GM23338 (cell line): ENCODE results near the gene SCN3B. TPM values are rescaled to one million over a fixed set of nuclear protein-coding genes. Genes with fewer than 3 reads are reported as not detected.

ENCODE experiments used
- ATAC-seq: fragments of 200-7000 bp; cut with Tn5 transposase; 3 replicates; pipeline ENCODE4 v1.9.1; 2020
- DNase-seq: peaks from one replicate; pipeline ENCODE4 v3.0.0-alpha.2; 2015; ENCODE audit warnings: low spot score
- H2AFZ ChIP-seq: fragments of 200-600 bp; sonication (generic); 2 replicates; pipeline ENCODE4 v1.8.0; 2016; ENCODE audit warnings: antibody characterized with exemption, mild to moderate bottlenecking, moderate library complexity
- H3F3A ChIP-seq: fragments of 200-600 bp; sonication (generic); replicated peaks from 2 replicates; pipeline ENCODE4 v1.8.0; 2017; ENCODE audit warnings: antibody characterized with exemption, mixed run types, low read depth
- H3K27ac ChIP-seq: fragments of 200-600 bp; sonication (generic); 2 replicates; pipeline ENCODE4 v1.6.1; 2016; ENCODE audit warnings: low read depth
- H3K27me3 ChIP-seq: fragments of 200-600 bp; sonication (generic); 2 replicates; pipeline ENCODE4 v1.8.0; 2016; ENCODE audit warnings: mild to moderate bottlenecking, mixed run types, moderate library complexity; ENCODE audit not compliant: insufficient read depth
- H3K36me3 ChIP-seq: fragments of 200-600 bp; sonication (generic); 2 replicates; pipeline ENCODE4 v1.8.0; 2016; ENCODE audit warnings: mild to moderate bottlenecking; ENCODE audit not compliant: insufficient read depth
- H3K4me1 ChIP-seq: fragments of 200-600 bp; sonication (generic); 2 replicates; pipeline ENCODE4 v1.8.0; 2016; ENCODE audit warnings: mild to moderate bottlenecking, moderate library complexity; ENCODE audit not compliant: insufficient read depth
- H3K4me2 ChIP-seq: fragments of 200-600 bp; sonication (generic); 2 replicates; pipeline ENCODE4 v1.7.1; 2017; ENCODE audit warnings: mixed run types
- H3K4me3 ChIP-seq: fragments of 200-600 bp; sonication (generic); 2 replicates; pipeline ENCODE4 v1.6.1; 2016; ENCODE audit warnings: mixed run types
- H3K79me2 ChIP-seq: fragments of 200-600 bp; sonication (generic); replicated peaks from 2 replicates; pipeline ENCODE4 v1.8.0; 2017; ENCODE audit warnings: mild to moderate bottlenecking; ENCODE audit not compliant: insufficient read depth
- H3K9me2 ChIP-seq: fragments of 200-600 bp; sonication (generic); 2 replicates; pipeline ENCODE4 v1.8.0; 2017; ENCODE audit not compliant: insufficient read depth
- H4K20me1 ChIP-seq: fragments of 200-600 bp; sonication (generic); replicated peaks from 2 replicates; pipeline ENCODE4 v1.8.0; 2017; ENCODE audit warnings: mild to moderate bottlenecking; ENCODE audit not compliant: insufficient read depth
- H3K27ac Mint-ChIP-seq: 2 replicates; pipeline ENCODE4 v1.8.0; 2020; ENCODE audit warnings: inconsistent platforms, mild to moderate bottlenecking, moderate library complexity, mixed read lengths
- H3K27me3 Mint-ChIP-seq: 3 replicates; pipeline ENCODE4 v1.8.0; 2022; ENCODE audit warnings: low read depth, mild to moderate bottlenecking, moderate library complexity, mixed read lengths, inconsistent platforms; ENCODE audit not compliant: insufficient read depth, poor library complexity
- H3K36me3 Mint-ChIP-seq: 3 replicates; pipeline ENCODE4 v1.8.0; 2021; ENCODE audit warnings: low read depth, mild to moderate bottlenecking, inconsistent platforms, moderate library complexity, mixed read lengths
- H3K4me1 Mint-ChIP-seq: 3 replicates; pipeline ENCODE4 v1.8.0; 2020; ENCODE audit warnings: mild to moderate bottlenecking, inconsistent platforms, mixed read lengths
- H3K4me3 Mint-ChIP-seq: 3 replicates; pipeline ENCODE4 v1.8.0; 2021; ENCODE audit warnings: moderate library complexity, mild to moderate bottlenecking, inconsistent platforms, mixed read lengths
- H3K9me3 Mint-ChIP-seq: 3 replicates; pipeline ENCODE4 v1.8.0; 2020; ENCODE audit warnings: moderate library complexity, mild to moderate bottlenecking, inconsistent platforms, mixed read lengths
- CREB1 ChIP-seq: fragments of 250-450 bp; sonication (Bioruptor Pico); IDR thresholded peaks from 2 replicates; pipeline ENCODE4 v1.5.0; 2020; ENCODE audit warnings: low read depth, mild to moderate bottlenecking, moderate library complexity
- EZH2 ChIP-seq: fragments of 200-600 bp; sonication (generic); IDR thresholded peaks from one replicate; pipeline ENCODE4 v1.8.0; 2017; ENCODE audit warnings: antibody characterized with exemption, mild to moderate bottlenecking, low read depth; ENCODE audit not compliant: unreplicated experiment
- EZH2phosphoT487 ChIP-seq: fragments of 200-600 bp; sonication (generic); IDR thresholded peaks from one replicate; pipeline ENCODE4 v1.8.1; 2018; ENCODE audit warnings: antibody characterized with exemption; ENCODE audit not compliant: unreplicated experiment
- JUNB ChIP-seq: IDR thresholded peaks from one replicate; pipeline ENCODE4 v1.6.1; 2016; ENCODE audit warnings: antibody characterized with exemption; ENCODE audit not compliant: unreplicated experiment
- NANOG ChIP-seq: IDR thresholded peaks from 2 replicates; pipeline ENCODE4 v1.6.1; 2016; ENCODE audit warnings: antibody characterized with exemption, borderline replicate concordance
- STAT1 ChIP-seq: IDR thresholded peaks from one replicate; pipeline ENCODE4 v1.6.1; 2016; ENCODE audit warnings: antibody characterized with exemption; ENCODE audit not compliant: unreplicated experiment
- ZNF114 ChIP-seq: fragments of 250-450 bp; sonication (Bioruptor Pico); IDR thresholded peaks from 2 replicates; pipeline ENCODE4 v1.5.0; 2020; ENCODE audit warnings: mild to moderate bottlenecking, moderate library complexity
- ZNF331 ChIP-seq: fragments of 250-450 bp; sonication (Bioruptor Pico); IDR thresholded peaks from 2 replicates; pipeline ENCODE4 v1.5.0; 2020; ENCODE audit warnings: low read depth, mild to moderate bottlenecking, moderate library complexity
- polyA plus RNA-seq: library from polyadenylated mRNA; unstranded; fragments of >200 nt; fragmentation: Nextera tagmentation; extraction: Ambion mirVana; gene quantifications from 2 replicates; pipeline ENCODE4 v1.2.1, GENCODE V29; 2016
- total RNA-seq: library from RNA; depleted of rRNA; stranded (reverse); fragments of >200 nt; shearing (Covaris generic); gene quantifications from 2 replicates; pipeline ENCODE4 v1.2.3, GENCODE V29; 2014
- TF ChIP-seq, protein P1 (sequence below): fragments of 250-450 bp; sonication (Bioruptor Pico); IDR thresholded peaks from 2 replicates; pipeline ENCODE4 v1.5.0; 2020; ENCODE audit warnings: mild to moderate bottlenecking, moderate library complexity
- TF ChIP-seq, protein P2 (sequence below): IDR thresholded peaks from 2 replicates; pipeline ENCODE4 v1.6.1; 2016; ENCODE audit warnings: antibody characterized with exemption
- TF ChIP-seq, protein P3 (sequence below): IDR thresholded peaks from one replicate; pipeline ENCODE4 v1.6.1; 2018; ENCODE audit warnings: antibody characterized with exemption; ENCODE audit not compliant: unreplicated experiment

Gene SCN3B
- total and polyA plus RNA-seq, 2 experiments from 2014 or later: 0.74 to 1.7 TPM

DNA sequence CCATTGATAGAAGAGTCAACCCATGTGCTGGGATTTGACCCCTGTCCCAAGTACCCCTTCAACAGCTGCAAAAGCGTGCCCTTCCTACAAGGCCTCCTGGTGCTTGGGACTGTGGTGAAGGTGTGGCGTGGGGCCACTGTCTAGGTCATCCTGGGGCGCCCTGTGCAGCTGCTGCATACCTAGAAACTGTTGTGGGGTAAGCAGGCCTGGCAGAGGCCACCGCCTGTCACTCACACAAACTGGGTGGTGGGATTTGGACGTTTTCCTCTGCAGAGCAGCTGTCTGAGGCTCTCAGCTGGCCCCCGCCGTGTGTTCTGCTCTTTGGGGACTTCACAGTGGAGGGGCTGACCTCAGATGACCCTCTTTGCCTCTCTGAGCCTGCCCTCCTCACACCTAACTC, 69.7 kb downstream of the SCN3B start:
- Histone ChIP-seq H4K20me1 (no peaks in the 10 kb centered on the region), H3K79me2 (no peaks in the 10 kb centered on the region; the same call in 1 of the 2 replicates), H3K27me3 (no peaks in the 10 kb centered on the region), H3K4me3 (no peak overlapping the region), H2AFZ (no peak overlapping the region), H3K36me3 (no peaks in the 10 kb centered on the region), H3K4me1 (peaks cover 10% of the 10 kb centered on the region), H3F3A (no peaks in the 10 kb centered on the region; the same call in 1 of the 2 replicates), H3K4me2 (no peak overlapping the region), H3K9me2 (0 out of 2 replicates have a peak, but pooled peaks cover 5% of the 10 kb centered on the region), H3K27ac (no peak overlapping the region)
- Mint-ChIP-seq H3K4me3 (no peak overlapping the region), H3K36me3 (peaks cover 5% of the 10 kb centered on the region; the same call in 1 of the 3 replicates), H3K27me3 (peaks cover 13% of the 10 kb centered on the region), H3K9me3 (peaks cover 3% of the 10 kb centered on the region; the same call in 1 of the 3 replicates), H3K27ac (no peak overlapping the region), H3K4me1 (peaks cover 31% of the 10 kb centered on the region)
- no peak for TF ChIP-seq CREB1 (CRISPR knock-in tag)
- no peak for TF ChIP-seq EZH2phosphoT487
- TF ChIP-seq, protein P1, sequence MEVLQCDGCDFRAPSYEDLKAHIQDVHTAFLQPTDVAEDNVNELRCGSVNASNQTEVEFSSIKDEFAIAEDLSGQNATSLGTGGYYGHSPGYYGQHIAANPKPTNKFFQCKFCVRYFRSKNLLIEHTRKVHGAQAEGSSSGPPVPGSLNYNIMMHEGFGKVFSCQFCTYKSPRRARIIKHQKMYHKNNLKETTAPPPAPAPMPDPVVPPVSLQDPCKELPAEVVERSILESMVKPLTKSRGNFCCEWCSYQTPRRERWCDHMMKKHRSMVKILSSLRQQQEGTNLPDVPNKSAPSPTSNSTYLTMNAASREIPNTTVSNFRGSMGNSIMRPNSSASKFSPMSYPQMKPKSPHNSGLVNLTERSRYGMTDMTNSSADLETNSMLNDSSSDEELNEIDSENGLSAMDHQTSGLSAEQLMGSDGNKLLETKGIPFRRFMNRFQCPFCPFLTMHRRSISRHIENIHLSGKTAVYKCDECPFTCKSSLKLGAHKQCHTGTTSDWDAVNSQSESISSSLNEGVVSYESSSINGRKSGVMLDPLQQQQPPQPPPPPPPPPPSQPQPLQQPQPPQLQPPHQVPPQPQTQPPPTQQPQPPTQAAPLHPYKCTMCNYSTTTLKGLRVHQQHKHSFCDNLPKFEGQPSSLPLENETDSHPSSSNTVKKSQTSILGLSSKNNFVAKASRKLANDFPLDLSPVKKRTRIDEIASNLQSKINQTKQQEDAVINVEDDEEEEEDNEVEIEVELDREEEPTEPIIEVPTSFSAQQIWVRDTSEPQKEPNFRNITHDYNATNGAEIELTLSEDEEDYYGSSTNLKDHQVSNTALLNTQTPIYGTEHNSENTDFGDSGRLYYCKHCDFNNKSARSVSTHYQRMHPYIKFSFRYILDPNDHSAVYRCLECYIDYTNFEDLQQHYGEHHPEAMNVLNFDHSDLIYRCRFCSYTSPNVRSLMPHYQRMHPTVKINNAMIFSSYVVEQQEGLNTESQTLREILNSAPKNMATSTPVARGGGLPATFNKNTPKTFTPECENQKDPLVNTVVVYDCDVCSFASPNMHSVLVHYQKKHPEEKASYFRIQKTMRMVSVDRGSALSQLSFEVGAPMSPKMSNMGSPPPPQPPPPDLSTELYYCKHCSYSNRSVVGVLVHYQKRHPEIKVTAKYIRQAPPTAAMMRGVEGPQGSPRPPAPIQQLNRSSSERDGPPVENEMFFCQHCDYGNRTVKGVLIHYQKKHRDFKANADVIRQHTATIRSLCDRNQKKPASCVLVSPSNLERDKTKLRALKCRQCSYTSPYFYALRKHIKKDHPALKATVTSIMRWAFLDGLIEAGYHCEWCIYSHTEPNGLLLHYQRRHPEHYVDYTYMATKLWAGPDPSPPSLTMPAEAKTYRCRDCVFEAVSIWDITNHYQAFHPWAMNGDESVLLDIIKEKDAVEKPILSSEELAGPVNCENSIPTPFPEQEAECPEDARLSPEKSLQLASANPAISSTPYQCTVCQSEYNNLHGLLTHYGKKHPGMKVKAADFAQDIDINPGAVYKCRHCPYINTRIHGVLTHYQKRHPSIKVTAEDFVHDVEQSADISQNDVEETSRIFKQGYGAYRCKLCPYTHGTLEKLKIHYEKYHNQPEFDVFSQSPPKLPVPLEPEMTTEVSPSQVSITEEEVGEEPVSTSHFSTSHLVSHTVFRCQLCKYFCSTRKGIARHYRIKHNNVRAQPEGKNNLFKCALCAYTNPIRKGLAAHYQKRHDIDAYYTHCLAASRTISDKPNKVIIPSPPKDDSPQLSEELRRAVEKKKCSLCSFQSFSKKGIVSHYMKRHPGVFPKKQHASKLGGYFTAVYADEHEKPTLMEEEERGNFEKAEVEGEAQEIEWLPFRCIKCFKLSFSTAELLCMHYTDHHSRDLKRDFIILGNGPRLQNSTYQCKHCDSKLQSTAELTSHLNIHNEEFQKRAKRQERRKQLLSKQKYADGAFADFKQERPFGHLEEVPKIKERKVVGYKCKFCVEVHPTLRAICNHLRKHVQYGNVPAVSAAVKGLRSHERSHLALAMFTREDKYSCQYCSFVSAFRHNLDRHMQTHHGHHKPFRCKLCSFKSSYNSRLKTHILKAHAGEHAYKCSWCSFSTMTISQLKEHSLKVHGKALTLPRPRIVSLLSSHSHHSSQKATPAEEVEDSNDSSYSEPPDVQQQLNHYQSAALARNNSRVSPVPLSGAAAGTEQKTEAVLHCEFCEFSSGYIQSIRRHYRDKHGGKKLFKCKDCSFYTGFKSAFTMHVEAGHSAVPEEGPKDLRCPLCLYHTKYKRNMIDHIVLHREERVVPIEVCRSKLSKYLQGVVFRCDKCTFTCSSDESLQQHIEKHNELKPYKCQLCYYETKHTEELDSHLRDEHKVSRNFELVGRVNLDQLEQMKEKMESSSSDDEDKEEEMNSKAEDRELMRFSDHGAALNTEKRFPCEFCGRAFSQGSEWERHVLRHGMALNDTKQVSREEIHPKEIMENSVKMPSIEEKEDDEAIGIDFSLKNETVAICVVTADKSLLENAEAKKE (CRISPR knock-in tag): no peak
- DNase-seq (no peak), ATAC-seq (no peak)

DNA sequence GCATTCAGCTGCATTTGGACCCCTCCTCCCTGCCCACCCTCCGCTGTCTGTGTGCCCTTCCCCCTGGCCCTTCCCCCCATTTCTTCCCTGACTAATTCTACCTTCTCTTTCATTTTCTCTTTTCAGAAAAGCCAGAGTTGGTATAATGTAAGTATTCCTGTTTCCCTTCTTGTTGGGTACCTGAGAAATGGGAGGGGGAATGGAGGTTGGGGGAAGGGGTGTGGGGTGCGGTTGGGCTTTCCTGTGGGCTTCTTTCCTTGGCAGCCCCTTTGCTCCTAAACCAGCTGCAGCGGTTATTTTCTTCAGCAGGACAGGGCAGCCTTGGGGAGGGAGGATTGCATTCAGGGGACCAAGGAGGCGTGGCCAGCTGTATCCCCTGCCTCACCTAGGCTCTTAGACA, 70.2 kb downstream of the SCN3B start:
- Histone ChIP-seq H3K4me3 (no peak overlapping the region), H3K4me1 (peaks cover 10% of the 10 kb centered on the region)
- H3K4me1 Mint-ChIP-seq: peaks cover 31% of the 10 kb centered on the region
- no peak for TF ChIP-seq JUNB
- no peak for TF ChIP-seq STAT1
- TF ChIP-seq, protein P2, sequence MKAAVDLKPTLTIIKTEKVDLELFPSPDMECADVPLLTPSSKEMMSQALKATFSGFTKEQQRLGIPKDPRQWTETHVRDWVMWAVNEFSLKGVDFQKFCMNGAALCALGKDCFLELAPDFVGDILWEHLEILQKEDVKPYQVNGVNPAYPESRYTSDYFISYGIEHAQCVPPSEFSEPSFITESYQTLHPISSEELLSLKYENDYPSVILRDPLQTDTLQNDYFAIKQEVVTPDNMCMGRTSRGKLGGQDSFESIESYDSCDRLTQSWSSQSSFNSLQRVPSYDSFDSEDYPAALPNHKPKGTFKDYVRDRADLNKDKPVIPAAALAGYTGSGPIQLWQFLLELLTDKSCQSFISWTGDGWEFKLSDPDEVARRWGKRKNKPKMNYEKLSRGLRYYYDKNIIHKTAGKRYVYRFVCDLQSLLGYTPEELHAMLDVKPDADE: no peak
- no peak for TF ChIP-seq ZNF114 (CRISPR knock-in tag)
- no peak for TF ChIP-seq NANOG
- TF ChIP-seq EZH2phosphoT487: no peak
- TF ChIP-seq, protein P3, sequence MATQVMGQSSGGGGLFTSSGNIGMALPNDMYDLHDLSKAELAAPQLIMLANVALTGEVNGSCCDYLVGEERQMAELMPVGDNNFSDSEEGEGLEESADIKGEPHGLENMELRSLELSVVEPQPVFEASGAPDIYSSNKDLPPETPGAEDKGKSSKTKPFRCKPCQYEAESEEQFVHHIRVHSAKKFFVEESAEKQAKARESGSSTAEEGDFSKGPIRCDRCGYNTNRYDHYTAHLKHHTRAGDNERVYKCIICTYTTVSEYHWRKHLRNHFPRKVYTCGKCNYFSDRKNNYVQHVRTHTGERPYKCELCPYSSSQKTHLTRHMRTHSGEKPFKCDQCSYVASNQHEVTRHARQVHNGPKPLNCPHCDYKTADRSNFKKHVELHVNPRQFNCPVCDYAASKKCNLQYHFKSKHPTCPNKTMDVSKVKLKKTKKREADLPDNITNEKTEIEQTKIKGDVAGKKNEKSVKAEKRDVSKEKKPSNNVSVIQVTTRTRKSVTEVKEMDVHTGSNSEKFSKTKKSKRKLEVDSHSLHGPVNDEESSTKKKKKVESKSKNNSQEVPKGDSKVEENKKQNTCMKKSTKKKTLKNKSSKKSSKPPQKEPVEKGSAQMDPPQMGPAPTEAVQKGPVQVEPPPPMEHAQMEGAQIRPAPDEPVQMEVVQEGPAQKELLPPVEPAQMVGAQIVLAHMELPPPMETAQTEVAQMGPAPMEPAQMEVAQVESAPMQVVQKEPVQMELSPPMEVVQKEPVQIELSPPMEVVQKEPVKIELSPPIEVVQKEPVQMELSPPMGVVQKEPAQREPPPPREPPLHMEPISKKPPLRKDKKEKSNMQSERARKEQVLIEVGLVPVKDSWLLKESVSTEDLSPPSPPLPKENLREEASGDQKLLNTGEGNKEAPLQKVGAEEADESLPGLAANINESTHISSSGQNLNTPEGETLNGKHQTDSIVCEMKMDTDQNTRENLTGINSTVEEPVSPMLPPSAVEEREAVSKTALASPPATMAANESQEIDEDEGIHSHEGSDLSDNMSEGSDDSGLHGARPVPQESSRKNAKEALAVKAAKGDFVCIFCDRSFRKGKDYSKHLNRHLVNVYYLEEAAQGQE: no peak
- TF ChIP-seq EZH2: no peak
- no peak for TF ChIP-seq CREB1 (CRISPR knock-in tag)
- no peak for TF ChIP-seq ZNF331 (CRISPR knock-in tag)

More for the DNA sequence above, 70.2 kb downstream of the SCN3B start:
- Histone ChIP-seq H2AFZ (no peak overlapping the region), H3K27me3 (no peaks in the 10 kb centered on the region), H3K9me2 (0 out of 2 replicates have a peak, but pooled peaks cover 5% of the 10 kb centered on the region), H3F3A (no peaks in the 10 kb centered on the region; the same call in 1 of the 2 replicates), H3K27ac (no peak overlapping the region), H4K20me1 (no peaks in the 10 kb centered on the region), H3K4me2 (no peak overlapping the region), H3K36me3 (no peaks in the 10 kb centered on the region), H3K79me2 (no peaks in the 10 kb centered on the region; the same call in 1 of the 2 replicates)
- Mint-ChIP-seq H3K9me3 (peaks cover 3% of the 10 kb centered on the region; the same call in 1 of the 3 replicates), H3K4me3 (no peak overlapping the region), H3K27ac (no peak overlapping the region), H3K36me3 (peaks cover 5% of the 10 kb centered on the region; the same call in 1 of the 3 replicates), H3K27me3 (peaks cover 13% of the 10 kb centered on the region)
- no peak for ATAC-seq
- no peak for DNase-seq
